GM18519 (cell line): ENCODE results near the gene GPD1L.

Experiments
- ATAC-seq: cut with Tn5 transposase; IDR thresholded peaks from one replicate; pipeline ENCODE4 v1.9.1; 2021; ENCODE audit warnings: mild to moderate bottlenecking, moderate library complexity; ENCODE audit not compliant: unreplicated experiment, low FRiP score

The GPD1L gene

GRCh38 chr3:32217339-32217738, 110.9 kb downstream of the GPD1L start:
- no peak for ATAC-seq
